HG03103 (cell line): Measurements from ENCODE around the gene MRPL23.

ENCODE experiments used
- ATAC-seq: cut with Tn5 transposase; IDR thresholded peaks from one replicate; pipeline ENCODE4 v1.9.1; 2021; ENCODE audit warnings: low read depth; ENCODE audit not compliant: unreplicated experiment

MRPL23 gene

GRCh38 chr11:1949922-1950321 is 2.8 kb downstream of the MRPL23 start:
- no peak for ATAC-seq

- no peak for ATAC-seq
These were observed 5.8 kb downstream of the MRPL23 start for GRCh38 chr11:1952806-1953482.

GRCh38 chr11:1953489-1954266 is 6.5 kb downstream of the MRPL23 start:
- no peak for ATAC-seq

GRCh38 chr11:1958367-1958766 is 11.2 kb downstream of the MRPL23 start:
- no peak for ATAC-seq

GRCh38 chr11:1959786-1960185 is 12.7 kb downstream of the MRPL23 start:
- no peak for ATAC-seq

- ATAC-seq = no peak
These were observed 16.7 kb downstream of the MRPL23 start for GRCh38 chr11:1963864-1964263.

- no peak for ATAC-seq
These were observed 17.2 kb downstream of the MRPL23 start for GRCh38 chr11:1964348-1964747.

GRCh38 chr11:1964955-1965354 is 17.8 kb downstream of the MRPL23 start:
- ATAC-seq = no peak

GRCh38 chr11:1966531-1966930 is 19.4 kb downstream of the MRPL23 start:
- no peak for ATAC-seq

GRCh38 chr11:1967641-1968225 is 20.6 kb downstream of the MRPL23 start:
- ATAC-seq = no peak

GRCh38 chr11:1968454-1969002 is 21.4 kb downstream of the MRPL23 start:
- no peak for ATAC-seq

GRCh38 chr11:1969035-1969434 is 21.9 kb downstream of the MRPL23 start:
- no peak for ATAC-seq

GRCh38 chr11:1969776-1970175 is 22.6 kb downstream of the MRPL23 start:
- ATAC-seq = no peak

GRCh38 chr11:1970956-1971355 is 23.8 kb downstream of the MRPL23 start:
- ATAC-seq = no peak

GRCh38 chr11:1975185-1975584 is 28.1 kb downstream of the MRPL23 start:
- ATAC-seq = no peak

- no peak for ATAC-seq
These were observed 31.8 kb downstream of the MRPL23 start for GRCh38 chr11:1978720-1979473.

GRCh38 chr11:1979607-1980006 is 32.5 kb downstream of the MRPL23 start:
- ATAC-seq = no peak

- ATAC-seq = no peak
These were observed 35.9 kb downstream of the MRPL23 start for GRCh38 chr11:1982873-1983600.

- no peak for ATAC-seq
These were observed 36.4 kb downstream of the MRPL23 start for GRCh38 chr11:1983601-1983961.

GRCh38 chr11:1987024-1987423 is 39.9 kb downstream of the MRPL23 start:
- no peak for ATAC-seq
